CD8-positive, alpha-beta memory T cell (primary cell): ENCODE data around the gene OR5B3. TPM values are rescaled to one million over a fixed set of nuclear protein-coding genes. Genes with fewer than 3 reads are reported as not detected.
"Not testable (repeated sequence)": the region's sequence is repeated elsewhere in the genome, so short reads cannot be mapped to it uniquely, and the experiment has no call there.

ENCODE experiments used
- CTCF ChIA-PET: fragments of 350-600 bp; sonication (Branson Sonifier 250); formaldehyde crosslinking; loops from one replicate; lab custom pipeline; 2021; ENCODE audit warnings: antibody characterized with exemption; lab: Charles Lee
- POLR2A ChIA-PET: fragments of 350-600 bp; sonication (Branson Sonifier 250); formaldehyde crosslinking; loops from one replicate; lab custom pipeline; 2021; ENCODE audit warnings: antibody characterized with exemption; lab: Charles Lee
- DNase-seq, 5 donors: peaks; one replicate each; pipeline versions ENCODE4 v3.0.0 to v3.0.0-alpha.2; 2020 to 2022; ENCODE audit warnings: mixed read lengths in 1 of 5
- H3K27ac ChIP-seq: one replicate; pipeline ENCODE4 v1.7.0; 2013; ENCODE audit warnings: low read depth, mild to moderate bottlenecking, low read length, moderate library complexity
- H3K27me3 ChIP-seq: 2 replicates; pipeline ENCODE4 v1.7.0; 2013; ENCODE audit warnings: low read length, mild to moderate bottlenecking; ENCODE audit not compliant: insufficient read depth, poor library complexity, severe bottlenecking
- H3K36me3 ChIP-seq: 2 replicates; pipeline ENCODE4 v1.7.0; 2013; ENCODE audit warnings: mild to moderate bottlenecking, low read length, moderate library complexity; ENCODE audit not compliant: insufficient read depth
- H3K4me1 ChIP-seq: 2 replicates; pipeline ENCODE4 v1.7.0; 2013; ENCODE audit warnings: mild to moderate bottlenecking, low read length, moderate library complexity; ENCODE audit not compliant: insufficient read depth
- H3K4me3 ChIP-seq: 2 replicates; pipeline ENCODE4 v1.7.0; 2013; ENCODE audit warnings: mild to moderate bottlenecking, low read length
- H3K9me3 ChIP-seq: 2 replicates; pipeline ENCODE4 v1.7.0; 2013; ENCODE audit warnings: mild to moderate bottlenecking, low read length
- H3K27ac Mint-ChIP-seq, 8 donors: one replicate each; pipeline ENCODE4 v1.8.0; 2020 to 2021; ENCODE audit warnings: mixed read lengths in 8 of 8, mild to moderate bottlenecking in 6 of 8, inconsistent platforms in 3 of 8, moderate library complexity in 3 of 8
- H3K27me3 Mint-ChIP-seq, 2 donors: one replicate each; pipeline ENCODE4 v1.8.0; 2020 to 2021; ENCODE audit warnings: mixed read lengths in 2 of 2, mild to moderate bottlenecking in 1 of 2, moderate library complexity in 1 of 2
- H3K36me3 Mint-ChIP-seq, 3 donors: one replicate each; pipeline ENCODE4 v1.8.0; 2020 to 2021; ENCODE audit warnings: mixed read lengths in 3 of 3, inconsistent platforms in 1 of 3, mild to moderate bottlenecking in 1 of 3
- H3K4me1 Mint-ChIP-seq, 3 donors: one replicate each; pipeline ENCODE4 v1.8.0; 2020 to 2021; ENCODE audit warnings: mixed read lengths in 3 of 3, inconsistent platforms in 1 of 3, mild to moderate bottlenecking in 1 of 3
- H3K4me3 Mint-ChIP-seq, 7 donors: one replicate each; pipeline ENCODE4 v1.8.0; 2020 to 2021; ENCODE audit warnings: mixed read lengths in 7 of 7, mild to moderate bottlenecking in 6 of 7, moderate library complexity in 4 of 7, inconsistent platforms in 2 of 7
- H3K9me3 Mint-ChIP-seq, 5 donors: one replicate each; pipeline ENCODE4 v1.8.0; 2020 to 2022; ENCODE audit warnings: mixed read lengths in 5 of 5, mild to moderate bottlenecking in 3 of 5, moderate library complexity in 2 of 5, inconsistent platforms in 1 of 5
- polyA plus RNA-seq: library from polyadenylated mRNA; unstranded; fragments of 300-500 nt; fragmentation: Illumina TruSeq; gene quantifications from one replicate; pipeline ENCODE4 v1.2.3, GENCODE V29; 2021
- total RNA-seq, 2 experiments: library from RNA; stranded (reverse); gene quantifications; one replicate each; pipeline ENCODE4 v1.2.3, GENCODE V29; 2021

Gene OR5B3
- total and polyA plus RNA-seq, 3 experiments from 2014 or later = not detected

DNA sequence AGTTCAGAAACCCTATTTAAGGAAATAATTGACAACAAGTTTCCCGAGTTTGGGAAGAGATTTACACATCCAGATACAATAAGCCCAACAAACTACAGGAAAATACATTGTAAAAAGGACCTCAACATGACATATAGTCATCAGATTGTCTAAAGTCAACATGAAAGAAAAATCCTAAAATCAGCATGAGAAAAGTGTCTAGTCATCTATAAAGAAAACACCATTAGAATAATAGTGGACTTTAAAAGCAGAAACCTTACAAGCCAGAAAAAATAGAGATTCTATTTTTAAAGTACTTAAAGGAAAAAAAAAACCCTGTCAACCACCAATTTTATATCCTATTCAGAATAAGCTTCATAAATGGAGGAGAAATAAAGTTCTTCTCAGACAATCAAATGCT is 22.6 kb upstream of the OR5B3 start:
- peaks cover 4 to 24% of the 10 kb centered on the region in 2 donors for H3K27me3 Mint-ChIP-seq
- Histone ChIP-seq H3K27me3 (no peaks in the 10 kb centered on the region), H3K27ac (no peak overlapping the region), H3K9me3 (no peaks in the 10 kb centered on the region), H3K4me3 (no peak overlapping the region), H3K36me3 (no peaks in the 10 kb centered on the region), H3K4me1 (no peaks in the 10 kb centered on the region)
- H3K9me3 Mint-ChIP-seq = peaks cover 8 to 18% (median 13%) of the 10 kb centered on the region in 5 donors
- H3K36me3 Mint-ChIP-seq = peaks cover 0 to 3% (median 0%) of the 10 kb centered on the region in 3 donors
- POLR2A ChIA-PET = no interaction called here
- no peak overlapping the region for H3K27ac Mint-ChIP-seq
- no peak for DNase-seq
- no peak overlapping the region for H3K4me3 Mint-ChIP-seq
- H3K4me1 Mint-ChIP-seq = no peaks in the 10 kb centered on the region
- CTCF ChIA-PET = no interaction called here

DNA sequence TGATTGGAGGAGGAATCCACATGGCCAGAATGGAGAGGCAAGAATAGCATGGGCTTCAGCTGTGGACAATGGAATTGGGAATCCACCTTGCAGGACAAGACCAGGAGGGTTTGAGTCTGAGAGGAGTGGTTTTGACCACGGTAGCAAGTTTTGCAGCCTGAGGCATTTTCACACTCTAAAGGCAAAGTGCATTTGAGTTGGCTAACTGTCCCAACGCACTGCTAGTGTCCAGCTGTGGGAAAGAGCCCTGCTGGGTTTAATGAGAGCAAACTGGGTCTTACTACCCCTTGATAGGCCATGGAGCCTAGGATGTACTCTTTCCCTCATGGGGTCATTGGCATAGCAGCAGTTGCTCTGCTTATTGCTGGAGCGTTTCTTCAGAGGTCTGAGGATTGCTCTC is 21.3 kb upstream of the OR5B3 start, which contains the start of gene OR5B2:
OR5B2 (minus strand) TSS at position 101 of the 400 bp plus-strand sequence. CDS start 4,860 bp downstream, outside the sequence.
- Histone ChIP-seq H3K36me3 (no peaks in the 10 kb centered on the region), H3K4me3 (no peak within 1 kb of the TSS), H3K27me3 (no peaks in the 10 kb centered on the region), H3K4me1 (no peaks in the 10 kb centered on the region), H3K9me3 (no peaks in the 10 kb centered on the region), H3K27ac (no peak within 1 kb of the TSS)
- H3K4me3 Mint-ChIP-seq = no peak within 1 kb of the TSS
- ChIA-PET CTCF (no interaction called here), POLR2A (no interaction called here)
- H3K4me1 Mint-ChIP-seq = no peaks in the 10 kb centered on the region
- DNase-seq = no peak
- H3K36me3 Mint-ChIP-seq = peaks cover 0 to 3% (median 0%) of the 10 kb centered on the region in 3 donors
- peaks cover 8 to 18% (median 13%) of the 10 kb centered on the region in 5 donors for H3K9me3 Mint-ChIP-seq
- peaks cover 6 to 24% of the 10 kb centered on the region in 2 donors for H3K27me3 Mint-ChIP-seq
- no peak within 1 kb of the TSS for H3K27ac Mint-ChIP-seq

DNA sequence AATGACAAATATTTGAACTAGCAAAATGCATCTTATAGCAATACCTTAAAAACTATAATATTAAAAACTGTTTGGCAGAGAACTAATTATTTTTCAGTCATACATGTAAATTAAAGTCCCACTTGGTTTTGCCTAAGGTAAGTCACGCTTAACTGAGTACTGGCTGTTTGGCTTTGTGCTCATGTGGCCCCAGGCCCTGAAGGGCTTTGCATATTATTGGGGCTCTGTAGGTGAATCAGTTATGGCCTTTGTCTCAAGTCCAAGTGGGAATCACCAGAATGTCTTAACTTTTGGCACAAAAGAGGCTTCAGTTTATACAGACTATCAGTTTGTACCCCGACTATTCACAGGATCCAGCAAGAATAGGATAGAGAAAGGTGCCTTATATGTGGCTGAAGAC is 7.1 kb downstream of the OR5B3 start:
- H3K27me3 Mint-ChIP-seq, H3K4me1 ChIP-seq, CTCF ChIA-PET, H3K4me3 ChIP-seq, H3K27ac Mint-ChIP-seq, H3K4me3 Mint-ChIP-seq, H3K36me3 Mint-ChIP-seq, H3K27ac ChIP-seq, H3K36me3 ChIP-seq, H3K27me3 ChIP-seq, H3K9me3 ChIP-seq, H3K9me3 Mint-ChIP-seq, DNase-seq, H3K4me1 Mint-ChIP-seq, POLR2A ChIA-PET: not testable (repeated sequence)

DNA sequence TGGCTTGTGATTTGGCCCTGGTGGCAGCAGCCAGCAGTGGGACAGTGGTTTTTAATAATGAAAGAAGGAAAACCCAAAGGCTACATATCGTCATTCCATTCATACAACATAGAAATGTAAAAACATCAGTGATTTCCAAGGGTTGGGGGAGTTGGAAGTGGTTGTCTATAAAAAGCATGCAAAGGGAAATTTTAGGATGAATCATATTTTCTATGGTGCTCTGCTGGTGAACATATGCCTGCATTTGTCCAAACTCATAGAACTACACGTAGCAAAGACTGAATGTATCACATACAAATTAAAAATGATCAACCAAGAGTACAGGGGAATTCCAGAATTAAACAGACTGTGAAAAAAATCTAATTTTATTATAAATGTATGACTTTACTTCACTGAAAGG is 11.1 kb downstream of the OR5B3 start:
- ChIA-PET CTCF (no interaction called here), POLR2A (no interaction called here)
- peaks cover 0 to 13% (median 3%) of the 10 kb centered on the region in 5 donors for H3K9me3 Mint-ChIP-seq
- no peak overlapping the region for H3K27ac Mint-ChIP-seq
- no peaks in the 10 kb centered on the region for H3K9me3 ChIP-seq
- H3K27me3 Mint-ChIP-seq = peaks cover 0 to 9% of the 10 kb centered on the region in 2 donors
- H3K36me3 Mint-ChIP-seq = no peaks in the 10 kb centered on the region
- no peaks in the 10 kb centered on the region for H3K4me1 ChIP-seq
- no peak overlapping the region for H3K27ac ChIP-seq
- H3K36me3 ChIP-seq = no peaks in the 10 kb centered on the region
- no peak overlapping the region for H3K4me3 ChIP-seq
- H3K4me3 Mint-ChIP-seq = no peak overlapping the region
- DNase-seq = no peak
- H3K4me1 Mint-ChIP-seq = no peaks in the 10 kb centered on the region
- no peaks in the 10 kb centered on the region for H3K27me3 ChIP-seq

DNA sequence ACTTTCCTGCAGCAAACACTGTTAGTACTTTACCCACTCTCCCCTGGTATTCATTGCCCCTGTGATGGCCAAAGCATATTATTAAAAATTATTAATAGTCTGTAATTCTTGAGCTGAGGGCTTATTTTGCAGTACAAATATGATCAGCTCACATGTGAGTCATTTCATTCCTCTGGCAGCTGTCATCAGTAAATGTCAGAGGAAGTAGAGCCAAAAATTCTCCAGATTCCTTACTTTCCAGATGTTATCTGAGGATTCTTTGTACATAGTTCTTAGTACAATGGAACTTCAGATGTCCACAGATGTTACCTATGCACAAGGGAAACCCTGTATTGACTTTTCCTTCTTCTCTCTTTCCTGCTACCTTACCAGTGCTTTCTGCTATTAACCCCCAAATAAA is 12.5 kb downstream of the OR5B3 start:
- H3K9me3 ChIP-seq = no peaks in the 10 kb centered on the region
- no peaks in the 10 kb centered on the region for H3K36me3 ChIP-seq
- Mint-ChIP-seq H3K9me3 (peaks cover 0 to 13% (median 3%) of the 10 kb centered on the region in 5 donors), H3K27ac (no peak overlapping the region), H3K4me3 (no peak overlapping the region), H3K27me3 (peaks cover 0 to 9% of the 10 kb centered on the region in 2 donors), H3K4me1 (no peaks in the 10 kb centered on the region), H3K36me3 (no peaks in the 10 kb centered on the region)
- H3K27me3 ChIP-seq = no peaks in the 10 kb centered on the region
- no peak overlapping the region for H3K4me3 ChIP-seq
- ChIA-PET POLR2A (no interaction called here), CTCF (no interaction called here)
- no peak for DNase-seq
- no peaks in the 10 kb centered on the region for H3K4me1 ChIP-seq
- no peak overlapping the region for H3K27ac ChIP-seq

DNA sequence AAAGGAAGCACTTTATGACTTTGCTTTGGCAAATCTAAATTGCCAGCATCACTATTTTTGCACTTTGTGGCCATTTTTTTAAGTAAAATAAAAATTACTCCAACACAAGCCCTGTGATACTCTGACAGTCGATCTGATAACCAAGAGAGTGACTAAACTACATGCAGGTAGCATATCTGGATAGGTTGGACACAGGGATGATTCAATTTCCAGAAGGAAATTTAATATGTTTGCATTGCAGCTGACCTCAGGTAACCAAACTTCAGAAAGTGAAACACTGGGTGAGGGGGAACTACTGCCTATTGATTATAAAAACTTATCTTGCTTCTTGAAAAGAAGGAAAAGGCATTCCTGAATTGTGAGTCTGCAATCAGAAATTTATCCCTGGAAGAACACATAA is 13.9 kb downstream of the OR5B3 start:
- POLR2A ChIA-PET = no interaction called here
- no peaks in the 10 kb centered on the region for H3K36me3 Mint-ChIP-seq
- no peak for DNase-seq

DNA sequence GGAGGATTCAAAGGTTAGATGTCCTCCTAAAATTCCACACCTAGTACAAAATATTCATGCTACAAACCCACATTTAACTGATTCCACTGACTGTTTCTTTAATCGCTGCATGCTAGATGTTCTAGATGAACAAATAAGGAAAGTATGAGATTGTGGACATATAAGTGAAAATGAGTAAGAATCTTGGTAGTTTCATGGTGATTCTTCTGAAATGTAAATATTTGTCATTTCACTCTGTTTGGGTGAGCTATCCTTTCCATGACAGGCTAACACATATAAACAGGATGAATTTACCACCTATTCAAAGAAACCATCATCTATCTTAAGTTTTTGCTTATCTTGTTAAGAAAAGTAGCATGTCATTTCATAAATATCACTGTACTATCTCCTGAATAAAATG is 14.8 kb downstream of the OR5B3 start:
- no peak overlapping the region for H3K4me3 Mint-ChIP-seq
- Histone ChIP-seq H3K9me3 (no peaks in the 10 kb centered on the region), H3K4me3 (no peak overlapping the region), H3K27me3 (no peaks in the 10 kb centered on the region), H3K4me1 (no peaks in the 10 kb centered on the region), H3K27ac (no peak overlapping the region), H3K36me3 (no peaks in the 10 kb centered on the region)
- peaks cover 4 to 9% of the 10 kb centered on the region in 2 donors for H3K27me3 Mint-ChIP-seq
- no peaks in the 10 kb centered on the region for H3K36me3 Mint-ChIP-seq
- peaks cover 0 to 13% (median 3%) of the 10 kb centered on the region in 5 donors for H3K9me3 Mint-ChIP-seq
- ChIA-PET POLR2A (no interaction called here), CTCF (no interaction called here)
- DNase-seq = no peak
- no peak overlapping the region for H3K27ac Mint-ChIP-seq
- H3K4me1 Mint-ChIP-seq = no peaks in the 10 kb centered on the region

More for the DNA sequence above, 13.9 kb downstream of the OR5B3 start:
- Histone ChIP-seq H3K4me1 (no peaks in the 10 kb centered on the region), H3K27ac (no peak overlapping the region), H3K9me3 (no peaks in the 10 kb centered on the region), H3K27me3 (no peaks in the 10 kb centered on the region), H3K4me3 (no peak overlapping the region), H3K36me3 (no peaks in the 10 kb centered on the region)
- Mint-ChIP-seq H3K9me3 (peaks cover 0 to 13% (median 3%) of the 10 kb centered on the region in 5 donors), H3K4me3 (no peak overlapping the region), H3K4me1 (no peaks in the 10 kb centered on the region), H3K27me3 (peaks cover 0 to 9% of the 10 kb centered on the region in 2 donors), H3K27ac (no peak overlapping the region)
- CTCF ChIA-PET = no interaction called here

DNA sequence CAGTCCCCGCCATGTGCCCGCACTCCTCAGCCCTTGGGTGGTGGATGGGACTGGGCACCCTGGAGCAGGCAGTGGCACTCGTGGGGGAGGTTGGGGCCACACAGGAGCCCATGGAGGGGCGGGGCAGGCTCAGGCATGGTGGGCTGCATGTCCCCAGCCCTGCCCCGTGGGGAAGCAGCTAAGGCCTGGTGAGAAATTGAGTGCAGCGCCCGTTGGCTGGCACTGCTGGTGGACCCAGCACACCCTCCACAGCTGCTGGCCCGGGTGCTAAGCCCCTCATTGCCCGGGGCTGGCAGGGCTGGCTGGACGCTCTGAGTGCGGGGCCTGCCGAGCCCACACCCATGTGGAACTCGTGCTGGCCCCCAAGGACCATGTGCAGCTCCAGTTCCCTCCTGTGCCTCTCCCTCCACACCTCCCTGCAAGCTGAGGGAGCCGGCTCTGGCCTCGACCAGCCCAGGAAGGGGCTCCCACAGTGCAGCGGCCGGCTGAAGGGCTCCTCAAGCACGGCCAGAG is 16.1 kb downstream of the OR5B3 start:
- CTCF ChIA-PET = no interaction called here
- Mint-ChIP-seq H3K4me1 (no peaks in the 10 kb centered on the region), H3K27ac (no peak overlapping the region), H3K27me3 (peaks cover 4 to 8% of the 10 kb centered on the region in 2 donors), H3K36me3 (no peaks in the 10 kb centered on the region), H3K9me3 (peaks cover 0 to 13% (median 3%) of the 10 kb centered on the region in 5 donors), H3K4me3 (no peak overlapping the region)
- H3K4me1 ChIP-seq = no peaks in the 10 kb centered on the region
- H3K27me3 ChIP-seq = no peaks in the 10 kb centered on the region
- no peaks in the 10 kb centered on the region for H3K9me3 ChIP-seq
- H3K27ac ChIP-seq = no peak overlapping the region
- DNase-seq = no peak
- POLR2A ChIA-PET = no interaction called here
- H3K4me3 ChIP-seq = no peak overlapping the region
- no peaks in the 10 kb centered on the region for H3K36me3 ChIP-seq
